ENCODE data around the gene CSTPP1. TPM values are rescaled to one million over a fixed set of nuclear protein-coding genes. Genes with fewer than 3 reads are reported as not detected.
A peak's percentile ranks its signal among the peaks of the same experiment; 100 is the strongest.
"Not testable (repeated sequence)": the region's sequence is repeated elsewhere in the genome, so short reads cannot be mapped to it uniquely, and the experiment has no call there.

The CSTPP1 gene
- total RNA-seq, 1 donor from 2014 or later: 36.9 TPM

DNA sequence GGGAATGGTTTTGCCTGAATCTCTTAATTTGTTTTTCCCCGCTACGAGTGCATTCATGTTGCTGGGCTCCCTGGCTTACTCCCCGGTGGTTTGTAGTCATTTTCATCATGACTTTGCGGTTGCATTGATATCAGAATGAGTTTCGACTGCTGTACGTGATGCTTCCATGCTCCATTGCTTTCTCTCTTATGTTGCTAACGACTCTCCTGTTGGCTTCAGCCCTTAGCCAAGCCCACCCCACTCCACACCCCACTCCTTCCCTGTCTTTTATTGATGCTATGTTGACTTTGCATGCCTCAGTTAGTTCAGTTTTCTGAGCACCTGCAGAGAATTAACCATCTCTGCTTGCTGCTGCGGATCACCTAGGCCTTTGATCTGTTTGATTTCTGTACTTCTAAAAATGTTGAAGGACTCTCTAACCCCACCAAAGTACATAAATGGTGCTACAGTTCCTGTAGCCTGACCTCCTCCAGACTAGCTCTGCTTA is 174.8 kb downstream of the CSTPP1 start:
- no peak for DNase-seq (ENCODE audit: extremely low spot score, unreplicated experiment)
- Mint-ChIP-seq H3K27ac (ENCODE audit: unreplicated experiment) (no peak overlapping the region), H3K36me3 (ENCODE audit: unreplicated experiment) (no peaks in the 10 kb centered on the region)

GRCh38 chr11:47112941-47113340 is 176.4 kb downstream of the CSTPP1 start:
- H3K27ac Mint-ChIP-seq (ENCODE audit: unreplicated experiment); H3K4me3 Mint-ChIP-seq (ENCODE audit: unreplicated experiment); H3K4me1 Mint-ChIP-seq (ENCODE audit: unreplicated experiment); H3K9me3 Mint-ChIP-seq (ENCODE audit: unreplicated experiment); H3K27me3 Mint-ChIP-seq (ENCODE audit: unreplicated experiment); H3K36me3 Mint-ChIP-seq (ENCODE audit: unreplicated experiment); DNase-seq (ENCODE audit: extremely low spot score, unreplicated experiment): not testable (repeated sequence)

More for the DNA sequence above, 174.8 kb downstream of the CSTPP1 start:
- no peak overlapping the region for H3K4me3 Mint-ChIP-seq (ENCODE audit: unreplicated experiment)
- H3K9me3 Mint-ChIP-seq (ENCODE audit: unreplicated experiment): no peaks in the 10 kb centered on the region
- H3K4me1 Mint-ChIP-seq (ENCODE audit: unreplicated experiment): no peaks in the 10 kb centered on the region
- TF ChIP-seq CTCF (IDR thresholded peaks at IDR 0.05): no peak
- no peaks in the 10 kb centered on the region for H3K27me3 Mint-ChIP-seq (ENCODE audit: unreplicated experiment)

DNA sequence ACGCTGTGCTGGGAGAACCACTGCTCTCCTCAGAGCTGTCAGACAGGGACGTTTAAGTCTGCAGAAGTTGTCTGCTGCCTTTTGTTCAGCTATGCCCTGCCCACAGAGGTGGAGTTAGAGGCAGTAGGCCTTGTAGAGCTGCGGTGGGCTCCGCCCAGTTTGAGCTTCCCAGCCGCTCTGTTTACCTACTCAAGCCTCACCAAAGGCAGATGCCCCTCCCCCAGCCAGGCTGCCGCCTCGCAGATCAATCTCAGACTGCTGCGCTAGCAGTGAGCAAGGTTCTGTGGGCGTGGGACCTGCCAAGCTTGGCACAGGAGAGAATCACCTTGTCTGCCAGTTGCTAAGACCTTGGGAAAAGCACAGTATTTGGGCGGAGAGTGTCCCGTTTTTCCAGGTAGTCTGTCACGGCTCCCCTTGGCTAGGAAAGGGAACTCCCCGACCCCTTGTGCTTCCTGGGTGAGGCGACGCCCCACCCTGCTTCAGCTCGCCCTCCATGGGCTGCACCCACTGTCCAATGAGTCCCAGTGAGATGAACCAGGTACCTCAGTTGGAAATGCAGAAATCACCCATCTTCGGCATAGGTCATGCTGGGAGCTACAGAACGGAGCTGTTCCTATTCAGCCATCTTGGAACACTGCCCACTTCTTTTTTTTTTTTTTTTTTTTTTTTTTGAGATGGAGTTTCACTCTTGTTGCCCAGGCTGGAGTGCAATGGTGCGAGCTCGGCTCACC is 182.6 kb downstream of the CSTPP1 start:
- H3K27ac Mint-ChIP-seq (ENCODE audit: unreplicated experiment); DNase-seq (ENCODE audit: extremely low spot score, unreplicated experiment); H3K36me3 Mint-ChIP-seq (ENCODE audit: unreplicated experiment); H3K4me1 Mint-ChIP-seq (ENCODE audit: unreplicated experiment); H3K9me3 Mint-ChIP-seq (ENCODE audit: unreplicated experiment); H3K27me3 Mint-ChIP-seq (ENCODE audit: unreplicated experiment); H3K4me3 Mint-ChIP-seq (ENCODE audit: unreplicated experiment): not testable (repeated sequence)

GRCh38 chr11:47121056-47121455 is 184.5 kb downstream of the CSTPP1 start:
- no peak overlapping the region for H3K27ac Mint-ChIP-seq (ENCODE audit: unreplicated experiment)
- no peak for DNase-seq (ENCODE audit: extremely low spot score, unreplicated experiment)
- TF ChIP-seq CTCF (IDR thresholded peaks at IDR 0.05): no peak
- no peaks in the 10 kb centered on the region for H3K36me3 Mint-ChIP-seq (ENCODE audit: unreplicated experiment)
- no peaks in the 10 kb centered on the region for H3K9me3 Mint-ChIP-seq (ENCODE audit: unreplicated experiment)
- peaks cover 2% of the 10 kb centered on the region for H3K4me1 Mint-ChIP-seq (ENCODE audit: unreplicated experiment)
- no peak overlapping the region for H3K4me3 Mint-ChIP-seq (ENCODE audit: unreplicated experiment)
- no peaks in the 10 kb centered on the region for H3K27me3 Mint-ChIP-seq (ENCODE audit: unreplicated experiment)

GRCh38 chr11:47121731-47122130 is 185.2 kb downstream of the CSTPP1 start:
- Mint-ChIP-seq H3K27ac (ENCODE audit: unreplicated experiment) (no peak overlapping the region), H3K36me3 (ENCODE audit: unreplicated experiment) (no peaks in the 10 kb centered on the region), H3K27me3 (ENCODE audit: unreplicated experiment) (no peaks in the 10 kb centered on the region), H3K4me3 (ENCODE audit: unreplicated experiment) (no peak overlapping the region), H3K9me3 (ENCODE audit: unreplicated experiment) (no peaks in the 10 kb centered on the region), H3K4me1 (ENCODE audit: unreplicated experiment) (peaks cover 2% of the 10 kb centered on the region)
- no peak for TF ChIP-seq CTCF (IDR thresholded peaks at IDR 0.05)
- DNase-seq (ENCODE audit: extremely low spot score, unreplicated experiment): no peak

GRCh38 chr11:47123094-47123493 is 186.5 kb downstream of the CSTPP1 start:
- Mint-ChIP-seq H3K27ac (ENCODE audit: unreplicated experiment) (peak overlapping the region; percentile 23), H3K4me1 (ENCODE audit: unreplicated experiment) (peaks cover 2% of the 10 kb centered on the region), H3K4me3 (ENCODE audit: unreplicated experiment) (no peak overlapping the region), H3K27me3 (ENCODE audit: unreplicated experiment) (no peaks in the 10 kb centered on the region), H3K36me3 (ENCODE audit: unreplicated experiment) (no peaks in the 10 kb centered on the region), H3K9me3 (ENCODE audit: unreplicated experiment) (no peaks in the 10 kb centered on the region)
- no peak for DNase-seq (ENCODE audit: extremely low spot score, unreplicated experiment)
- TF ChIP-seq CTCF (IDR thresholded peaks at IDR 0.05): no peak
